ENCODE measurements around the gene TTC22.

The TTC22 gene

DNA sequence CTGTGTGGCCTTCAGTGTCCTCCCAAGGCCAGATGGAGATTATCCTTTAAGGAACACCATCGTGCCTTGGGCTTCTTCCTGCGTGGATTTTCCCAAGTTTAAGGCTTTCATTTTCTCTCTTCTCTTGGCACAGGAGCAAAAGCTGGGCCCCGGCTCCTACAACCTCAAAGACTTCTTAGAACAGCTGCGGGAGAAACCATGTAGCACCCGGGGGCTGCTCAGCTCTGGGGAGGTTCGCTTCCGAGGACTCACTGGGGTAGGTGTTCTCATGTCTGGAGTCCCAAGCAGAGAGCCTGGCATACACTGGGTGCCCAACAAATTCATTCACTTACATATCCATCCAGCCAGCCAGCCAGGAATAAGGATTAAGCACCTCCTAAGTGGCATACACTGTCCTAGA, 6.6 kb upstream of the TTC22 start:
- no peak for DNase-seq (ENCODE audit: low read depth)
- H3K4me3 ChIP-seq (ENCODE audit: low read length): no peak overlapping the region
- TF ChIP-seq, protein P1, sequence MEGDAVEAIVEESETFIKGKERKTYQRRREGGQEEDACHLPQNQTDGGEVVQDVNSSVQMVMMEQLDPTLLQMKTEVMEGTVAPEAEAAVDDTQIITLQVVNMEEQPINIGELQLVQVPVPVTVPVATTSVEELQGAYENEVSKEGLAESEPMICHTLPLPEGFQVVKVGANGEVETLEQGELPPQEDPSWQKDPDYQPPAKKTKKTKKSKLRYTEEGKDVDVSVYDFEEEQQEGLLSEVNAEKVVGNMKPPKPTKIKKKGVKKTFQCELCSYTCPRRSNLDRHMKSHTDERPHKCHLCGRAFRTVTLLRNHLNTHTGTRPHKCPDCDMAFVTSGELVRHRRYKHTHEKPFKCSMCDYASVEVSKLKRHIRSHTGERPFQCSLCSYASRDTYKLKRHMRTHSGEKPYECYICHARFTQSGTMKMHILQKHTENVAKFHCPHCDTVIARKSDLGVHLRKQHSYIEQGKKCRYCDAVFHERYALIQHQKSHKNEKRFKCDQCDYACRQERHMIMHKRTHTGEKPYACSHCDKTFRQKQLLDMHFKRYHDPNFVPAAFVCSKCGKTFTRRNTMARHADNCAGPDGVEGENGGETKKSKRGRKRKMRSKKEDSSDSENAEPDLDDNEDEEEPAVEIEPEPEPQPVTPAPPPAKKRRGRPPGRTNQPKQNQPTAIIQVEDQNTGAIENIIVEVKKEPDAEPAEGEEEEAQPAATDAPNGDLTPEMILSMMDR (IDR thresholded peaks at IDR 0.05; ENCODE audit: insufficient read depth, low read depth, low read length, missing control alignments): no peak

DNA sequence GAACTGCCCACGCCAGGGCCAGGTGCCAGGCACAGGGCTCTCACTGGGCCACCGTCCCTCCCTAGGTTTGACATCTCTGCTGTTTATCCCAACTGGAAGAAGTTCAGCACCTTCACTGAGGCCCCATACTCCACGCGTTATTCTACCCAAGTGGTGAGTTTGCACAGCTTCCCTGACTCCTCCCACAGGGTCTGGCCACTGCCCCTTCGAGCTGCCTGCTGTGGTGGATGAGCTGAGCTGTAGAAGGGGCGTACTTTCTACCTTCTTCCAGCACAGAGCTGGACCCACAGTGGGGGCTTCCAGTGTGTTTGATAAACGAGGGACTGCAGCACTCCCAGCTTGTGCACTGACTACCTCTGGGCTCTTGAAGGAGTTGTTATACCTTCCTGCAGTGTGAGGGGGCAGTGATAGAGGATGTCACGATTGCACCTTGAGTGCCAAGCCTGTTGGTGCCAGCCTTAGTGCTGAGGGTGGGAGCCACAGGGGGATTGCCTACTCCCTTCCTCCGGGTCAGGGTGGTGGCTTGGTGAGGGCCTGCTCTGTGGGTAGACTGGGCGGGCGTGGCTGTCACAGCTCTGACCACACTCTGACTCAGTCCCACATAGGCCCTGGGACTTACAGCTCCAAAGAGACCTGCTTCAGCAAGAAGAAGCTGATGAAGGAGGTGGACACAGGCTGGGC, 5.9 kb upstream of the TTC22 start:
- TF ChIP-seq, protein P1 (IDR thresholded peaks at IDR 0.05; ENCODE audit: insufficient read depth, low read depth, low read length, missing control alignments): no peak
- DNase-seq (ENCODE audit: low read depth): peak; percentile 55

DNA sequence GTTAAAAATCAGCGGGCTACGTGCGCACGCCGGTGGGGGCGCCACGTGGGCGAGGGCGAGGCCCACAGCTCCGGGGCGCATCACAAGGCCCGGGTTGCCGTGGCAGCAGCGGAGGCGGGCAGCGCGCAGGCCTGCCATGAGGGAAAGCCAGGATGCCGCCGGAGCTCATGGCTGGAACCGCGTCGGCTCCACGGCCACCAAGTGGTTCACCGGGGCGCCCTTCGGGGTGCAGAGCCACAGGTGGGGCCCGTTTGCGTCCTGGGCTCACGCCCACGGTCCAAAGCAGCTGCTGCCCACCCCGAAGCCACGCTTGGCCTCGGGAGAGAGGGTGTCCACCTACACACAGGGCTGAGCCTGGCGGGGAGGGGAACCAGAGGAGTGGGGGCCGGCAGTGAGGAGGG, 4.9 kb upstream of the TTC22 start:
- H3K4me3 ChIP-seq (ENCODE audit: low read length): no peak overlapping the region
- DNase-seq (ENCODE audit: low read depth): no peak
- TF ChIP-seq, protein P1 (IDR thresholded peaks at IDR 0.05; ENCODE audit: insufficient read depth, low read depth, low read length, missing control alignments): no peak

More for the DNA sequence above, 5.9 kb upstream of the TTC22 start:
- no peak overlapping the region for H3K4me3 ChIP-seq (ENCODE audit: low read length)

DNA sequence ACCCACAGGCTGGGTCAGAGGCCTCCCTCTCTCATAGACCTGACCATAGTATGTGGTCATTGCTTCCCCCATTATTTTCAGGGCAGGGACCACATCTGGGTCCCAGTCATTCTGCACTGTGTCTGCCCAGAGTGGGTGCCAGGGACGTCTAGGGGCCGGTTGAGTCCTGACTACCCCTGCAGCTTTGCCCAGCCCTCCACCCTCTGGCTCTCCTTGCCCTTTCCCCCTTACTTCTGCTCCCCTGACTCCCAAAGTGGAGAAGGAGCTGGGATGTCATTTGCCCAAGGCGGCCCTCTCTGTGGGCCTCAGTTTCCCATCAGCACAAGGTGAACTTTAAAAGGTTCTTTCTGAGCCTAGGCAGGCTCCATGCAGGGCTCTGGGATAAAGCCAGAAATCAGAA, 4.3 kb upstream of the TTC22 start:
- DNase-seq (ENCODE audit: low read depth): no peak
- TF ChIP-seq, protein P1 (IDR thresholded peaks at IDR 0.05; ENCODE audit: insufficient read depth, low read depth, low read length, missing control alignments): no peak
- H3K4me3 ChIP-seq (ENCODE audit: low read length): no peak overlapping the region

DNA sequence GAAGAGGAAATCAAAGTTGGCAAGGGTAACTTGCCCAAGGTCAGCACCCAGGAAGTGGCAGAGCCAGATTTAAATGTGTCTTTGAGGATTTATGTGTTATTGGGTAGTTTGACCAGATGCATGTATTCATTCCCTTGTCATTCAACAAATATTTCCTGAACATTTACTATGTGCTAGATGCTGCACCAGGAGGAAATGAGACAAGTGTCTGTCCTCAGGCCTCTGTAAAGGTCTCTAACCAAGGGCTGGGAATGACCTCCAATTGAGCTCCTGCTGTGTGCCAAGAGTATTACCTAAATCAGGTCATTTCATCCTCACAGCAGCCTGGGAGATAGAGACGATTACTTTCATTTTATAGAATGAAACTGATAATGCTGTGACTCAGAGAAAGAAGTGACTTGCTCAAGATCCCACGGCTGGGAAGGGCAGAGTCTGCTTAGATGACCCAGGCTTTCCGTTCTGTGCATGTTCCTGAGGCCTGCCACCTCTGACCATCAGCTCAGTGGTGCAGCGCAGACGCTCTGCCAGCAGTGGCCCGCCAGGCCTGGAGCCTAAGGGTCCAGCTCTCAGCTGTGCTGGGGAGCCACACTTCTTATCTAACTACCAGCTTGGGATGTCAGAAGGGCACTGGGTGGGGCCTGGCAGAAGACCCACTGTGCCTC, 3.5 kb upstream of the TTC22 start:
- H3K4me3 ChIP-seq (ENCODE audit: low read length): no peak overlapping the region
- TF ChIP-seq, protein P1 (IDR thresholded peaks at IDR 0.05; ENCODE audit: insufficient read depth, low read depth, low read length, missing control alignments): no peak
- peak; percentile 28 for DNase-seq (ENCODE audit: low read depth)

DNA sequence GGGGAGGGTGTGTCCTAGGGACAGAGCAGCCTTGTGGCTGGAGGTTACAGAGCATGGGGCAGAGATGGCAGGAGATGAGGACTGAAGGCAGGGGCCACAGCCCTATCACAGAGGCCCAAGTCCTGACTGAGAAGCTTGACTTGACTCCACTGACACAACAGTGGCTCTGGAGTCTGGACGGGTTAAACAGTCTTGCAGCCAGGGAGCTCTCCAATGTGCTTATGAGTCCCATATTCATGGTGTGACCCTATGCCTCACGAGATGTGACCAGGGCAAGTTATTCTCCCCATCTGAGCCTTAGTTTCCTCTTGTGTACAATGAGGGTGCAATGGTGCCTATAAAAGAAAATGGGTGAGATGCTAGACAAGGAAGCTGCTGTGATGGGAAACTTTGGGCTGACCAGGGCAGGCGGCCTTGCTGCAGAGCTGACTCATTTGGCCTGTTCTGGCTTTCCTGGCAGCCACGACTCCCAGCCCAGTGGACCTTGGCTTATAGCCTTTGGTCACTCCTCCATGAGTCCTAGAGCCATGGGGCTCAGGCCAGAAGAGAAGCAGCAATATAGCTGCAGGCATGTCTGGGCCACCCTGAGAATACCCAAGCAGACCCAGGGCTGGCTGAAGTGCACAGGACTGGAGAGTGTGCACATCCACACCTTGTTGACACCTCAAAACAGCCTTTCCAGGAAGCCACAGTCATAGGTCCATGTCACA, 2.8 kb upstream of the TTC22 start:
- DNase-seq (ENCODE audit: low read depth): no peak
- no peak overlapping the region for H3K4me3 ChIP-seq (ENCODE audit: low read length)
- TF ChIP-seq, protein P1 (IDR thresholded peaks at IDR 0.05; ENCODE audit: insufficient read depth, low read depth, low read length, missing control alignments): no peak
